LNCaP clone FGC (cell line): ENCODE measurements around the gene NHS.

Experiments used
- DNase-seq: peaks from one replicate; pipeline ENCODE4 v3.0.0-alpha.2; 2011; ENCODE audit warnings: low read depth
- H3K4me3 ChIP-seq: 2 replicates; pipeline ENCODE4 v1.5.1; 2011; ENCODE audit warnings: mild to moderate bottlenecking, low read depth, low read length, control low read depth
- TF ChIP-seq, protein P1 (sequence below): IDR thresholded peaks from 2 replicates; pipeline ENCODE4 v1.5.1; 2012; ENCODE audit warnings: mild to moderate bottlenecking; ENCODE audit not compliant: control insufficient read depth, insufficient read depth; ENCODE audit errors: extremely low read depth

The NHS gene

DNA sequence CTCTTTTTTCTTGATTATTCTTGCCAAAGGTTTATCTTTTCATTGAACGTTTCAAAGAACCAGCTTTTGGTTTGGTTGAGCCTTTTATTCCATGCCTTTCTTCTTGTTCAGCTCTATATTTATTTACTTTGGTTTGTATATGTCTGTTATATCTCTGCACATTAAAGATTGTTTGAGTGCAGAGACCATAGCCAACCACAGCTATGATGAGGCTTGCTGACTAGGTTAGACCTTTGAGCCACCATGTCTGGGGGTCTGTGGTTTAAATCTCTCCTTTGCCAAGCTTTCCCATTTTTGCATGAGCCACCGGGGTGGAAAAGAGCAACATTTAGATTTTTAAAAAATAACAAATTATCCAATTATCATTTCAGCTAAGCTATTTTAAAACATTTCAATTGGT is 96.1 kb downstream of the NHS start:
- no peak overlapping the region for H3K4me3 ChIP-seq
- no peak for DNase-seq
- TF ChIP-seq, protein P1, sequence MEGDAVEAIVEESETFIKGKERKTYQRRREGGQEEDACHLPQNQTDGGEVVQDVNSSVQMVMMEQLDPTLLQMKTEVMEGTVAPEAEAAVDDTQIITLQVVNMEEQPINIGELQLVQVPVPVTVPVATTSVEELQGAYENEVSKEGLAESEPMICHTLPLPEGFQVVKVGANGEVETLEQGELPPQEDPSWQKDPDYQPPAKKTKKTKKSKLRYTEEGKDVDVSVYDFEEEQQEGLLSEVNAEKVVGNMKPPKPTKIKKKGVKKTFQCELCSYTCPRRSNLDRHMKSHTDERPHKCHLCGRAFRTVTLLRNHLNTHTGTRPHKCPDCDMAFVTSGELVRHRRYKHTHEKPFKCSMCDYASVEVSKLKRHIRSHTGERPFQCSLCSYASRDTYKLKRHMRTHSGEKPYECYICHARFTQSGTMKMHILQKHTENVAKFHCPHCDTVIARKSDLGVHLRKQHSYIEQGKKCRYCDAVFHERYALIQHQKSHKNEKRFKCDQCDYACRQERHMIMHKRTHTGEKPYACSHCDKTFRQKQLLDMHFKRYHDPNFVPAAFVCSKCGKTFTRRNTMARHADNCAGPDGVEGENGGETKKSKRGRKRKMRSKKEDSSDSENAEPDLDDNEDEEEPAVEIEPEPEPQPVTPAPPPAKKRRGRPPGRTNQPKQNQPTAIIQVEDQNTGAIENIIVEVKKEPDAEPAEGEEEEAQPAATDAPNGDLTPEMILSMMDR: no peak

DNA sequence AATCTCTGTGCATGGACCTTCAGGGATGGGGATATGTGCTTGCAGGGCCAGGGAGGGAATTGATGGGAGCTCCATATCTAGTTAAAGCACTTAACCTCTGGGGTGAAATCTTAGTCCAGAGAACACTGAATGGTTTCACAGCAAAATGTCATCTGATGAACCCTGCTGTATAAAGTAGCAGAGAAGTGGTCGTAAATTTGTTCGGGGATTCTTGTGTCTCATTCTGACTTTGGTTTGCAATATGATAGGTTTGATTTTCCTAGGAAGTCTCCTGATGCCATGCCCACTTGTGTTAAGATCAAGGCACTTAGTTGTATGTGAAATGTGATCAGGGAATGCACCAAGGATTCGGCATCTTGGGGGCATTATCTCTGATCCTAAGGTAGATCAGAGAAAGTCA is 96.9 kb downstream of the NHS start:
- TF ChIP-seq, protein P1: no peak
- H3K4me3 ChIP-seq: no peak overlapping the region
- DNase-seq: no peak

DNA sequence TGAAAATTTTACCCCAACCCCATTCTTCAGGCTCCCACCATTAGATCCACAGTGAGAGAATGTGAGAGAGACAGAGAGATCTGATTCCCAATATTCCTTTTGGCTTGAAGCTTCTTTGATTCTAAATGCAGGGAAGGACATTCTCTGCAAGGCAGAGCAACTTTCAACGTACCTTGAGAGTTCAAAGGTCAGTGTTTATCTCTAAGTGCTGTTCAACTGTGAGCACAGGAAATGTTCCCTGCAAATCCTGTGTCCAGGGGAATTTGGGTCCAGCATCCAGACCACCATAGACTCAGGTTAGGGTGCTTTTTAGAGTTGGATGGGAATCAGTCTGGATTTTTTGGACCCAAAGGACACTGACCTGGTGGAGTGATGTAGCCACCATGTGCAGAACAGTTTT is 97.4 kb downstream of the NHS start:
- TF ChIP-seq, protein P1: no peak
- no peak overlapping the region for H3K4me3 ChIP-seq
- DNase-seq: no peak

DNA sequence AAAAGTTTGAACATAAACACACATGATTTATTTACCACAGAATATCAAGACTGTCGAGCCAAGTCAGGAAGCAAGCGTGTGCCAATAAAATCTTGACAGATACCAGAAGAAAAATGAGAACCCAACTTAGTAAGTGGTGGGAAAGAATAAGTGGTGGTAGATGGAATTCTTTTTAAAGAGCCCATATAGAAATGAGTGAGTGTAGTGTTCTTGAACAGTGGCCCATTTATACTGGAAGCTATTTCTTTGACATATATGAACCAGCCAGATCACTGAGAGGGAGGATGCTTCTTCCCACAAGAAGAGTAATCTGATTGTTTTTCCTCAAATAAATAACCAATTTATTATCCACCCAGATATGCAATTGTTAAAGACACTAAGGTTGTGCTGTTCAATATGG is 98.0 kb downstream of the NHS start:
- TF ChIP-seq, protein P1: no peak
- no peak for DNase-seq
- no peak overlapping the region for H3K4me3 ChIP-seq

DNA sequence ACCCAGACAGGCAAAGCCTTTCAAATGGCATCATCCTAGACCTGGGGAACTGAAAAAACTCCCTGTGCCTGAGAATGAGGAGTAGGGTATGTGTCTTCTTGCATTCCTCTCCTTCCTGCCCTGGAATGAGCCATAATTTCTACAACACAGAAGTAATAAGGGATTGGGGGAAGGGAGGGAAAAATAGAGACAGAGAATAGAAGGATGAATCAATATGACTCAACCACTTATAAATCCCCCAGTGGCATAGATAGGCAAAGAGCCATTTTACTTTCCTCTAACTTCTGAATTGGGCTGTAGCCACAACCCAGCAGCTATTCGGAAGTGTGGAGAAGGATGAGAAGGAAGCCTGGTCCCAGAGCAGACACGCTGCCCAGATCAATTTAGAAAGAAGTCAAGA is 99.9 kb downstream of the NHS start:
- TF ChIP-seq, protein P1: no peak
- no peak for DNase-seq
- no peak overlapping the region for H3K4me3 ChIP-seq

DNA sequence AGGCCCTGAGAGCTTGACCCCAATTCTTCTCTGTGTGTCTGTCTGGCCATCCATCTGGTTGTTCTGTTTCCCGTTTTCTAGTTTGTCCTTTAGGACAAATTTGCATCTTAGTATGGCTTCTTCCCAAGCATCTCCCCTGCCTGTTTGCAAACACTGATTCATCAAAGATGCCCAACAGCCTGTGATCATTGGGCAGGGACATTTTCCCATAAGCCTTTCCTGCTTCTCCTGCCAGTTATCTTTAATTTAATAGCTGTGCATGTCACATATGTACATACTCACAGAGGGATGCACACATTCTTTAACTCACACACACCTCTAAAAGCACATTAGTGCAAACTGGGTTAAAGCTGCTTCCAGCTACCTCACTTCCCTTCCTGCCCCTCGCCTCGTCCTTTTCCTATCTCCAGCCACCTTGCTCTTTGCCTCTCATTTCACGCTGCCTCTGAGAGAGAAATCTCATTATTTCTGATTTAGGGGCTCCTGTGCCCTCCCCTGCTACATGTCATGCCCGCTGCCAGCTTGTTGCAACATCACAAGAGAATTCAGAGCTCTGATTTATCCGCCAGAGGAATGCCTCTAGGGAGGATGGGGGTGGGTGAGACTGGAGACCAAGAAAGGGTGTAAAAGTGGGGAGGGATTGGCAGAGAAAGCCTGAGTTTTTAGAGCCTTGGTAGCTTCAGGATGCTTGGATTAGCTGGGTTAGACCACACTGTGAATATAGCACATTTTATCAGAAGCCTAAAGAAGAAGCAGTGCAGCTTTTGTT is 100.6 kb downstream of the NHS start:
- no peak for DNase-seq
- TF ChIP-seq, protein P1: no peak
- no peak overlapping the region for H3K4me3 ChIP-seq

DNA sequence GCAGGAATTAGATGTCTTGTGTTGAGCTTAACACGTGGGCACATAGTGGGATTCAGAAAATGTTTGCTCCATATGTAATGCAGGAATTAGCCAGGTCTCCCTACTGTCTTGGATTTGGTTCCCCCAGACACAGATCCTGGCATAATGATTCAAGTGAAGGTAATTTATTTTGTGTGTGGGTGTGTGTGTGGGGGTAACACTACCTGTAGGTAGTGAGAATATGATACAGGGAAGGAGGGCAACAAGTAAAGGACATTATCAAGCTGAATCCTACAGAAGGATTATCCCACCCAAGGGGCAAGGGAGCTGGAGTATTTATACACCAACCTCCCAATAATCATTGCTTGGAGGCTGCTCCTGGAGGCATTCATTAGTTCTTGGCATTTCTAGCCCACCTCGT is 101.4 kb downstream of the NHS start:
- DNase-seq: no peak
- TF ChIP-seq, protein P1: no peak
- no peak overlapping the region for H3K4me3 ChIP-seq
